ENCODE data around the gene AIG1.

AIG1 gene

DNA sequence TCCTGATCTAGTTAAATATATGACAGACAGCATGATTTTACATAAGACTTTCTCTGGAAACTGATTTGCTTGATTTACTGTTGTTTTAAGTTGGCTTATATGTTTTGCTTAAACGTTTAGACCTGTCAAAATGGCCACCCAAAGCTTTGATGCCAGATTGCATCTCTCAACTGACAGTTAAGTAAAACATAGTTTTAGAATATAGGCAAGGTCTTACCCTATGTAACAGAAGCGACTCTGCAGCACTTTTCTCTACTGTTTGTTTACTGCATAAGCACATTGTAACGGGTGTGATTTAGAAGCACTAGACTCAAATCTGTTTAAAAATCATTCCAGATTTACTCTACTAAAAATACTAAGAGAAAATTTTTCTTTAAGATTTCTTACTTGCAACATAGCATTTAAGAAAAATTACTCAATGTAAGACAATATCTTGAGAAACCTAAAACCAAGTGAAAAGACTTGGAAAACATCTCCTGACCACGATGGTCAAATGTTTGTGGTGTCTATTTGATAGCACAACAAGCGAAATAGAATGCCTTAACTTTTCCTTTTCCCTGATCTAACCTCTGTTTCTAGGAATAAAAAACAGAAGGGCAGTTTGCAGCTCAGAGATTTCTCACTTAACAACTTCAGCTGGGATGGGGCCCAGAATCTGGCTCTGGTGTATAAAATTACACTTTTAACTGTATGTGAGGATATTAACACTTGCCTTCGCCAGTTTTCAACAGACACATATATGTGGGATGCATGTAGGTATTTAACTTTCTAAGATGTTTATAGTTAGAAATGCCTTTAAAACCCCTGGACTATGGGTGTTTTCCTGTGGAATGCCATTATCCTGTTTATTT lies 47.4 kb downstream of the AIG1 start:
- Histone ChIP-seq H3K4me3 (no peak overlapping the region), H3K9me3 (no peaks in the 10 kb centered on the region), H4K20me1 (no peaks in the 10 kb centered on the region), H3K4me1 (no peaks in the 10 kb centered on the region), H3K36me3 (no peaks in the 10 kb centered on the region), H3K9ac (no peak overlapping the region), H3K4me2 (no peak overlapping the region), H3K27me3 (no peaks in the 10 kb centered on the region), H3K27ac (no peak overlapping the region)
- no peak for TF ChIP-seq Cebpa-rat (IDR thresholded peaks at IDR 0.05)

DNA sequence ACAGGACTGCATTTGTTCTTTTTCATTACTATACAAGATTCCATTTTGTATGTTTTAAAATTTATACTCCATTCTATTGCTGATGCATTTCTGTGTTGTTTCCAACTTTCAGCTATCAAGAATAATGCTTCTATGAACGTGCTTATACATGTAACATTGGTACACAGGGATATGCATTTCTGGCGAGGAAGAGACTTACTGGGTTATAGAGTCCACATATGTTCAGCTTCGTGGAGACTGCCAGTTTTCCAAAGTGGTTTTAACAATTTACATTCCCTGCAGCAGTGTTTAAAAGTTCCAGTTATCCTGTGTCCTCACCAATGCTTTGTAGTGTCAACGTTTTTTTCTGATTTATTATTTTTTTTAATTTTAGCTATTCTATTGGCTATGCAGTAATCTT lies 48.5 kb downstream of the AIG1 start:
- Histone ChIP-seq H3K4me3 (no peak overlapping the region), H3K36me3 (no peaks in the 10 kb centered on the region), H3K27me3 (no peaks in the 10 kb centered on the region), H3K27ac (no peak overlapping the region), H3K4me2 (no peak overlapping the region), H3K9ac (no peak overlapping the region), H4K20me1 (no peaks in the 10 kb centered on the region), H3K9me3 (no peaks in the 10 kb centered on the region), H3K4me1 (no peaks in the 10 kb centered on the region)
- TF ChIP-seq Cebpa-rat (IDR thresholded peaks at IDR 0.05): no peak

DNA sequence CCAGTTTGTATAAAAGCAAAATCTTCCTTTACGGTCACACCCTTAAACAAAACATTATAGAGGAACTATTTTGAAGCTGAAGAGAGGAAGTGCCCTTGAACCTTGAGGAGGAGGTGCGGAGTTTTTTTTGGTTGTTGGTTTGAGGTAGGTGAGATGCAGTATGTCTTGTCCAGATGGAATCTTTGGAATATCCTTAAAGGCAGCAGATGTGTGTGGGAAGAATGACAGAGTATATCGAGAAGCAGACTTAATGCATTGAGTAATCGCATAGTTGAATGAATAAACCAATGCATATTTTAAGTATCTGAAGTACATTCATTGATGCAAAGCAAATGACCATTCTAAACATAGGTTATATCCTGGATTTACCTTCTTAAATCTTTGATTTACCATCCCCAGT lies 49.9 kb downstream of the AIG1 start:
- Histone ChIP-seq H3K9ac (no peak overlapping the region), H3K36me3 (no peaks in the 10 kb centered on the region), H3K4me1 (no peaks in the 10 kb centered on the region), H3K27ac (no peak overlapping the region), H3K27me3 (no peaks in the 10 kb centered on the region), H3K9me3 (no peaks in the 10 kb centered on the region), H4K20me1 (no peaks in the 10 kb centered on the region), H3K4me3 (no peak overlapping the region), H3K4me2 (no peak overlapping the region)
- TF ChIP-seq Cebpa-rat (IDR thresholded peaks at IDR 0.05): no peak

DNA sequence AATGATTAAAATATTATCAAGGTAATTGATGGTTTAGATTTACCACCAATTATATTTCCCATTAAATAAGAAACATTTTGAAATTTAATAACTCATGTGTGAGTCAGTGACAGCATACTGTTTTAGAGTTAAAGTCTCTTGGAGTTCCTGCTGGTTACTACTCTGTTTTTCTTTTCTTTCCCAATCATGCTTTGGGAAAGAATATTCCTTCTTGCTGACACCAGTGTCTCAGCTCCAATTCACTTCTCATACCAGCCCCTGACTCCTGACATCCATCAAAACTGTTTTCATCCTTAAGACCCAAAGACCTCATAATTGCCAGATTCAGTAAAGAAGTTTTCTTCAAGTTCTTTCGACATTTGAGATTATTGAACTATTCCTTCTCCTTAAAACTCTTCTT lies 50.3 kb downstream of the AIG1 start:
- Histone ChIP-seq H3K27me3 (no peaks in the 10 kb centered on the region), H3K4me1 (no peaks in the 10 kb centered on the region), H3K4me3 (no peak overlapping the region), H3K4me2 (no peak overlapping the region), H3K9me3 (no peaks in the 10 kb centered on the region), H3K27ac (no peak overlapping the region), H4K20me1 (no peaks in the 10 kb centered on the region), H3K36me3 (no peaks in the 10 kb centered on the region), H3K9ac (no peak overlapping the region)
- TF ChIP-seq Cebpa-rat (IDR thresholded peaks at IDR 0.05): no peak

DNA sequence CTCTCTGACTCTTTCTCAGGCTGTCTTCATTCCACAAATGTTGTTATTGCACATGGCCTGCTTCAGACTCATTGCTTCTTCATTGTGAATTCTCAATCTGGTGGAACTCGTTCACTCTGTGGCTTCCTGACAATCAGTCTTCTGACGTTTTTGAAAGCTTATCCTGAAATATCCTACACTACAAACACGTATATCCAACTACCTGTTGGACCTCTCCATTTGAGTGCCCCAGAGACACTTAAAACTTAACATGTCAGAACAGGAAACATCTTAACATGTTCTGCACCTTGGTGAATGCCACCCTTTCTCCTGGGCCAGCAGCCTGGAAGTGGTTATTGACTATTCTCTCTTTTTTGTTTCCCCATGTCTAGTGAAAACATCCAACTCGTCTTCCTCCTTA lies 50.8 kb downstream of the AIG1 start:
- Histone ChIP-seq H3K27ac (no peak overlapping the region), H3K9me3 (no peaks in the 10 kb centered on the region), H3K36me3 (no peaks in the 10 kb centered on the region), H3K4me3 (no peak overlapping the region), H4K20me1 (no peaks in the 10 kb centered on the region), H3K27me3 (no peaks in the 10 kb centered on the region), H3K9ac (no peak overlapping the region), H3K4me1 (no peaks in the 10 kb centered on the region), H3K4me2 (no peak overlapping the region)
- no peak for TF ChIP-seq Cebpa-rat (IDR thresholded peaks at IDR 0.05)

DNA sequence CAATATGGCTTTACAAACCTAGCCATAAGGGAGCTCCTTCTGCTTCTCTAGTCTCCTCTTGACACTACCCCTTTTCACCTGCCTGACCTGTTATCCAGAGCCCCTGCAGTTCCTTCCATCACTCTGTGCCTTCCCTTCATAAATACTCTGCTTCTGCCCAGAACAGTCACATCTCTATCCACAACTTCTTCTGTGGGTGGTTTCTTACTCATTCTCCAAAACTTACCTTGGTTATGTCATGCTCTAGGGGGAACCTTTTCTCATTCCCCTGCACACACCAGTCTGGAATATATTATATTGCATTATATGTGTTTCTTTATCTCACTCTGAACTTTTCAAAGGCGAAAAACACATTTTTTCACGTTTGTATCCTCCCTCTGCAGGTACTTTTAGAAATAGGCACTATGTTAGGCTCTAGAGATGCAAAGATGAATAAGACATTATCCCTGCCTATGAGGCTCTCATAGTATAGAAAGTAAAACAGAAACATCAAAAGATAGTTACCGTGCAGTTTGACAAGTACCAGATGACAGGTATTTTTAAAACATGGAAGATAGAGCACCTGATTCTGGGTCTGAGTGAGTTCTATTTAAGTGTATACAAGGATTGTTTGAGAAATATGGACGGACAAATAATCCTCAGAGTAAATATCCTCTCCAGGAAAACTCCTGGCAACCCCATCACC lies 51.5 kb downstream of the AIG1 start:
- Histone ChIP-seq H3K4me2 (no peak overlapping the region), H3K36me3 (no peaks in the 10 kb centered on the region), H3K4me3 (no peak overlapping the region), H3K9ac (no peak overlapping the region), H3K9me3 (no peaks in the 10 kb centered on the region), H3K27ac (no peak overlapping the region), H3K27me3 (no peaks in the 10 kb centered on the region), H4K20me1 (no peaks in the 10 kb centered on the region), H3K4me1 (0 out of 2 replicates have a peak, but pooled peaks cover 5% of the 10 kb centered on the region)
- no peak for TF ChIP-seq Cebpa-rat (IDR thresholded peaks at IDR 0.05)

DNA sequence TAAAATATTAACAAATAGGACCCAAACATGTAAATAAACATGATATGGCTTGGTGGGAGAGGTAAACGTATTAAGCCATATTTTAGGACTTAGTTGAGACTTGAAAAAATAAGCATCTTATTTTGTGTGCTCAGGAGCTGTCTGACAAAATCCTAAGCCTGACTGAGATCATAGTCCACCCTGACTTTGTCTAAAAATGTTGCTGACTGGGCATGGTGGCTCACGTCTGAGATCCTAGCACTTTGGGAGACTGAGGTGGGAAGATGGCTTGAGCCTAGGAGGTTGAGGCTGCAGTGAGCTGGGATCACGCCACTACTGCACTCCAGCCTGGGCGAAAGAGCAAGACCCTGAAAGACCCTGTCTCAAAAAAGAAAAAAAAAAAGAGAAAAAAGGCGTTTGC lies 52.1 kb downstream of the AIG1 start:
- H3K27me3 ChIP-seq: no peaks in the 10 kb centered on the region
- H3K4me2 ChIP-seq: no peak overlapping the region
- no peak overlapping the region for H3K27ac ChIP-seq
- no peaks in the 10 kb centered on the region for H4K20me1 ChIP-seq
- H3K9ac ChIP-seq: no peak overlapping the region
- H3K4me1 ChIP-seq: 0 out of 2 replicates have a peak, but pooled peaks cover 6% of the 10 kb centered on the region
- no peaks in the 10 kb centered on the region for H3K36me3 ChIP-seq
- TF ChIP-seq Cebpa-rat (IDR thresholded peaks at IDR 0.05): no peak
- no peaks in the 10 kb centered on the region for H3K9me3 ChIP-seq
- H3K4me3 ChIP-seq: no peak overlapping the region

DNA sequence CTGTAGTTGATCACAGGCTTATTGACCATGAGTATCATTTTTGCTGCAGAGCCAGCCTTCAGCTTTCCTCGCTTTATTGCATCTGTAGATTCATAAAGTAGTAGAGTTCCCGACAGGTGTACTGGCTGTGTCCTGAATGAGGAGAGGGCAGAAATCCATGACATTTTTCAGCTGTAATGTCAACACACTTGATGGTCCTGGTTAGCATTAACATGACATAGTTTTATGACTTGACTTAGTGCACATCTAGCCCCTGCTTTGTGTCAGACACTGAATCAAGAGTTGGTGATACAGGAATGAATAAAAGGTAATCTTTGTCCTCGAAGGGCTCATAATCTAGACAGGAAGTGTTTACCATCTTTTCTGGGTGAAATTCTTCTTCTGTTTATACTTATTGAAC lies 55.0 kb downstream of the AIG1 start:
- Histone ChIP-seq H4K20me1 (no peaks in the 10 kb centered on the region), H3K4me1 (0 out of 2 replicates have a peak, but pooled peaks cover 6% of the 10 kb centered on the region), H3K9ac (no peak overlapping the region), H3K9me3 (peaks cover 5% of the 10 kb centered on the region), H3K4me2 (no peak overlapping the region), H3K4me3 (no peak overlapping the region), H3K27ac (no peak overlapping the region), H3K27me3 (no peaks in the 10 kb centered on the region), H3K36me3 (no peaks in the 10 kb centered on the region)
- TF ChIP-seq Cebpa-rat (IDR thresholded peaks at IDR 0.05): no peak

DNA sequence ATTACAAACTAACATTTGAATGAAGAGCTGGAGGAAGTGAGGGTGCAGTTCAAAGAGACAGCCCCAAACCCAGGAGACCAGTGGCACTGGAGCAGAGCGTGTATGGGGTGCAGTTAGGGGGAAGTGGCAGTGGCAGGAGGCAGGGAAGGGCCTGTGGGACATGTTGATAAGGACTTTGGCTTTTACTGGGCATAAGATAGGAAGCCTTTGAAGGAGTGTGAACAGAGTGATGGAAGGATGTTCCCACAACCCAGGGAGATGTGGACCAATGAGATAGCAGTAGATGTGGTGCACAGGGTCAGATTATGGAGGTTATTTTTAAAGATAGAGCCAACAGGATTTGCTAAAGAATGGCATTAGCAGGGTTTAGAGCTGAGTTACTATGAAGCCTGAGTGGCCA lies 56.4 kb downstream of the AIG1 start:
- H3K4me2 ChIP-seq: no peak overlapping the region
- no peak overlapping the region for H3K9ac ChIP-seq
- H3K4me1 ChIP-seq: 0 out of 2 replicates have a peak, but pooled peaks cover 6% of the 10 kb centered on the region
- no peaks in the 10 kb centered on the region for H3K27me3 ChIP-seq
- no peak for TF ChIP-seq Cebpa-rat (IDR thresholded peaks at IDR 0.05)
- no peak overlapping the region for H3K27ac ChIP-seq
- H3K4me3 ChIP-seq: no peak overlapping the region
- H4K20me1 ChIP-seq: no peaks in the 10 kb centered on the region
- H3K9me3 ChIP-seq: peaks cover 12% of the 10 kb centered on the region
- no peaks in the 10 kb centered on the region for H3K36me3 ChIP-seq

DNA sequence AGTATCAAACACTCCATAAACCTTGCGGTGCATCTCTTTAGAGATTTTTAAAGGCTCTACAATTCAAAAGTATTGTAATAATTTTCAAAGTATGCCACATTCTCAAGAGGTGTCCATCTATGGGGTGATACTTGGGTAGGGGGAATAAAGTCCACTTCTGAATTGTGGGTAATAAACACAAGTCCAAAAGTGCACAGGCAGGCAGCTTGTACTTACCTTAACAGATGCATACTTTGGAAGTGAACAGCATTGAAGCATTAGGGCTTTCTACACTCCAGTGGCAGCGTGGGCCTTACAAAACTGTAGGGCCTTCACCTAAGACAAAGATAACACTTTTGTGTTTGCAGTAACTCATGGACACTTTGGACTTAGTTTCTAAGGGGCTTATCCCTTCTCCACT lies 58.6 kb downstream of the AIG1 start:
- H3K27me3 ChIP-seq: no peaks in the 10 kb centered on the region
- H3K4me2 ChIP-seq: no peak overlapping the region
- H3K9ac ChIP-seq: no peak overlapping the region
- no peak overlapping the region for H3K4me3 ChIP-seq
- H3K27ac ChIP-seq: no peak overlapping the region
- no peaks in the 10 kb centered on the region for H3K36me3 ChIP-seq
- H3K4me1 ChIP-seq: 0 out of 2 replicates have a peak, but pooled peaks cover 6% of the 10 kb centered on the region
- no peak for TF ChIP-seq Cebpa-rat (IDR thresholded peaks at IDR 0.05)
- H3K9me3 ChIP-seq: peaks cover 12% of the 10 kb centered on the region
- no peaks in the 10 kb centered on the region for H4K20me1 ChIP-seq

Measured in BLaER1 (cell line).